ENCODE results near the gene CLMN. TPM values are rescaled to one million over a fixed set of nuclear protein-coding genes. Genes with fewer than 3 reads are reported as not detected.

The CLMN gene
- total and polyA plus RNA-seq, 2 experiments from 2014 or later, result 0.11 to 0.53 TPM

DNA sequence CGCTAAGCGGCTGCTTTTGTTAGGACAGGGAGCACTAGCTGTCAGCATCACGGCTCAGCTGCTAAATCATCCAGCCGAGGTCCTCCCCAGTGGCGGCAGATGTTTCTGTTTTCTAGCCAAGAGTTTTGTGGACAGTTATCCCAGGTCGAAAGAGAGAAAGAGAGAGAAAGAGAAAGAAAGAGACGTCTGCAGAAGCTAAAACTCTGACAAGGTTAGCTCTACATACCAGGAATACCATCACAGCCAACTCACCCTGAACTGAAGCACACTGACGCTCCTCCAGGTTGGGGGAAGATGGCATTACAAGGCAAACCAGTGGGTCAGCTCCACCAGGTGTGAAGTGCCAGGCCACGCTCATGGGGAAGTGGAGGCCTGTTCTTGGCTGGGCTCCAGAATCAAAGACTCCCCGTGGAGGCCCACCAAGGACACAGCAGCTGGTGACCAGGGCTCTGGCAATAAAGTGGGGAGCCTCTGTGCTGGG is 97.5 kb downstream of the CLMN start:
- Histone ChIP-seq H3K79me2 (ENCODE audit: insufficient read depth) (no peaks in the 10 kb centered on the region), H3K4me2 (ENCODE audit: unreplicated experiment) (peak overlapping the region; percentile 57), H3K9me3 (ENCODE audit: low read depth) (no peaks in the 10 kb centered on the region), H3F3A (ENCODE audit: insufficient read depth) (no peaks in the 10 kb centered on the region), H3K36me3 (ENCODE audit: low read depth) (no peaks in the 10 kb centered on the region), H3K27me3 (replicated peaks; ENCODE audit: insufficient read depth) (no peaks in the 10 kb centered on the region), H3K9ac (no peak overlapping the region), H3K4me1 (ENCODE audit: insufficient read depth) (no peaks in the 10 kb centered on the region), H3K27ac (no peak overlapping the region), H2AFZ (peak overlapping the region; percentile 60; the same call in 1 of the 2 replicates), H3K4me3 (peak overlapping the region; percentile 40; the same call in 1 of the 2 replicates), H3K9me2 (ENCODE audit: insufficient read depth) (no peaks in the 10 kb centered on the region), H4K20me1 (ENCODE audit: insufficient read depth) (no peaks in the 10 kb centered on the region)
- peak; percentile 49 for DNase-seq
- WGBS, 2 experiments (ENCODE audit: low coverage in 1 of 2, low lambda C conversion rate in 2 of 2, missing lambda C conversion rate in 2 of 2), result 42 to 48% methylated on average over 10 of the region's 10 CpGs
- no peak for TF ChIP-seq EZH2phosphoT487 (IDR thresholded peaks at IDR 0.05; ENCODE audit: insufficient read depth, low read depth)
- no peak for TF ChIP-seq EZH2 (IDR thresholded peaks at IDR 0.05; ENCODE audit: insufficient read depth, poor library complexity, severe bottlenecking)
- in situ Hi-C loops (cut with MboI), result no loop called here

DNA sequence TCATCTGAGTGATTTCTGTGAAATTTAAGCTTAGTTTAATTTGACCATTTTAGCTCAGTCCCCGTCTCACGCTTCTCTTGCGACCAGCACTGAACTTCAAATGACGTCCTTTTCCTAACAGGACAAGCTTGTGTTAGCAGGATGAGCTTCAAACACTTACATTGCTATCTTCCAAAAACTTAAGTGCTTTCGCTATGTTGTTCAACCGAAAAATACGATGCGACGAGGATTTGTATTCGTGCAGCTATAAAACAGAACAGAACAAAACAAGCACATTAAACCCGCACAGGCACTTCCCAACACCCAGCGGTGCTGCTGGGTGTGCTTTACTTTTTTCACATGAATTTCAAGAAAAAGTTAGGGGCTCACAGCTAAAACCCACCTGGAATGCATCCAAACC is 98.2 kb downstream of the CLMN start:
- no peaks in the 10 kb centered on the region for H3K79me2 ChIP-seq (ENCODE audit: insufficient read depth)

DNA sequence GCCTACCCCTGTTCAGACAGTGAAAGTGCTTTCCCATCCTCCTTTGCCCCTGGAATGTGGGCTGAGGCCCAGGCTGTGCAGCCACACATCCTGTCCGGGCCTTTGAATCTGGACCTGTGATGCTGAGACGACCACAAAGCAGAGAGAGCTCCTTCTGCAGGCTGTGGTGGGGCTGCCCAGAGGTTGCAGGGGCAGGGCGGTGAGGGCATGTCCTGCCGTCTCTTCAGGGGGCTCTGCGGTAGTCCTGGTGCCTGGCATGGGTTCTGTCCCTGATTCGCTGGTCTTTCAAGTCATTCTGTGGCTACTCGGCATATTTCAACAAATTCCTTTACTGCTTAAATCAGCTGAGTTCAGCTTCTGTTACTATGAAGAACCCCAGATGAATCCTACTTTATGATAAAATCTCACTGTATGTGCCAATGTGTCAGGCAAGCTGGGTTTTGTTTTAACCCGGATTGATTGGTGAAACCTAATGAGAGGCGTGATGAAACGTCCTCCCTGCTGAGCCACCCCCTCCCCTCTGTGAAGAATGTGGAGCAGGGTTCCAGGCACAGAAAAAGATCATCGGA is 99.0 kb downstream of the CLMN start:
- H3K36me3 ChIP-seq (ENCODE audit: low read depth), result no peaks in the 10 kb centered on the region
- no peak overlapping the region for H3K4me2 ChIP-seq (ENCODE audit: unreplicated experiment)
- in situ Hi-C loops (cut with MboI), result no loop called here
- no peaks in the 10 kb centered on the region for H3K9me2 ChIP-seq (ENCODE audit: insufficient read depth)
- H3K79me2 ChIP-seq (ENCODE audit: insufficient read depth), result no peaks in the 10 kb centered on the region
- no peaks in the 10 kb centered on the region for H3K27me3 ChIP-seq (replicated peaks; ENCODE audit: insufficient read depth)
- TF ChIP-seq EZH2phosphoT487 (IDR thresholded peaks at IDR 0.05; ENCODE audit: insufficient read depth, low read depth) (no peak), EZH2 (IDR thresholded peaks at IDR 0.05; ENCODE audit: insufficient read depth, poor library complexity, severe bottlenecking) (no peak)
- no peaks in the 10 kb centered on the region for H3K9me3 ChIP-seq (ENCODE audit: low read depth)
- 63 to 67% methylated on average over 11 of the region's 11 CpGs for WGBS, 2 experiments (ENCODE audit: low coverage in 1 of 2, low lambda C conversion rate in 2 of 2, missing lambda C conversion rate in 2 of 2)
- no peaks in the 10 kb centered on the region for H3K4me1 ChIP-seq (ENCODE audit: insufficient read depth)
- H2AFZ ChIP-seq, result no peak overlapping the region
- no peaks in the 10 kb centered on the region for H4K20me1 ChIP-seq (ENCODE audit: insufficient read depth)
- peak; percentile 16 for DNase-seq
- H3K4me3 ChIP-seq, result no peak overlapping the region
- no peak overlapping the region for H3K9ac ChIP-seq
- no peak overlapping the region for H3K27ac ChIP-seq
- no peaks in the 10 kb centered on the region for H3F3A ChIP-seq (ENCODE audit: insufficient read depth)

More for the DNA sequence above, 98.2 kb downstream of the CLMN start:
- Histone ChIP-seq H3K27ac (no peak overlapping the region), H3K4me1 (ENCODE audit: insufficient read depth) (no peaks in the 10 kb centered on the region), H3K27me3 (replicated peaks; ENCODE audit: insufficient read depth) (no peaks in the 10 kb centered on the region), H3K4me3 (no peak overlapping the region), H3K9me3 (ENCODE audit: low read depth) (no peaks in the 10 kb centered on the region), H4K20me1 (ENCODE audit: insufficient read depth) (no peaks in the 10 kb centered on the region), H3K9me2 (ENCODE audit: insufficient read depth) (no peaks in the 10 kb centered on the region), H3F3A (ENCODE audit: insufficient read depth) (no peaks in the 10 kb centered on the region), H3K36me3 (ENCODE audit: low read depth) (no peaks in the 10 kb centered on the region), H2AFZ (no peak overlapping the region), H3K9ac (no peak overlapping the region), H3K4me2 (ENCODE audit: unreplicated experiment) (peak overlapping the region; percentile 57)
- in situ Hi-C loops (cut with MboI), result no loop called here
- no peak for DNase-seq
- TF ChIP-seq EZH2 (IDR thresholded peaks at IDR 0.05; ENCODE audit: insufficient read depth, poor library complexity, severe bottlenecking), result no peak
- TF ChIP-seq EZH2phosphoT487 (IDR thresholded peaks at IDR 0.05; ENCODE audit: insufficient read depth, low read depth), result no peak
- 90 to 92% methylated on average over 12 of the region's 12 CpGs for WGBS, 2 experiments (ENCODE audit: low coverage in 1 of 2, low lambda C conversion rate in 2 of 2, missing lambda C conversion rate in 2 of 2)

DNA sequence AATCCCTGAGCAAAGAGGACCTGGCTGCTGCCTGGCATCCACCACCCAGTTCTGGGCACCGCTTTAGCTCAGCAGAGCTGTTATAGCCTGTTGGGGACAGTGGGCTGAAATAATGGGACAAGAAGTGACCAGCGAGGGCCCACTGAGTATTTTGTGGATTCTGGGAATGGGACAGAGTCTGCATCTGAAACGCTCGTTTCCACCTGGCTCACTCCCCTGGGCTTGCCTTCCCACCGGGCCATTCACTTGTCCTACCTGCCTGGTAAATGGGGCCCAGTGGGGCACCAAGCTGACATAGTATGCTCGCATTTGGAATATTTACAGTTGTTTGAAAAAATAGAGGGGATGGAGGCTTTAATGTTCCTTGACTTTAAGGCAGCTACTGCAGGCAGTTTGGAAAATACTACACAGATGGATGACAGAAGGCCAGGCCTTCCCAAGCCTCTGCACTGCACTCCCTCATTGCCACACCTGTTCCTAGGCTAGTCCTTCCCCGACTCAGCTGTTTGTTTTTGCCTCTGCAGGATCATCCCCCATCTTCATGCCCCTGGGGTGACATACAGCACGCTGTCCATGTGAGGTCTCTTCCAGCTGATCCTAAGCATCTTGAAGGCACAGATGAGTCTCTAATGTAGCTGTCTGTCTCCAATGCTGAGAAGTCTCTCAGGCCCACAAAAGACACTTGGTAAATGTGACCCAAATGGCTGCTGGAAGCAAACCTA is 101.1 kb downstream of the CLMN start:
- peaks cover 5% of the 10 kb centered on the region; the same call in 1 of the 2 replicates for H3K27me3 ChIP-seq (replicated peaks; ENCODE audit: insufficient read depth)
- no peak overlapping the region for H3K4me2 ChIP-seq (ENCODE audit: unreplicated experiment)
- no peak overlapping the region for H3K27ac ChIP-seq
- H4K20me1 ChIP-seq (ENCODE audit: insufficient read depth), result no peaks in the 10 kb centered on the region
- in situ Hi-C loops (cut with MboI), result no loop called here
- no peaks in the 10 kb centered on the region for H3F3A ChIP-seq (ENCODE audit: insufficient read depth)
- H2AFZ ChIP-seq, result no peak overlapping the region
- 72 to 77% methylated on average over 8 of the region's 8 CpGs for WGBS, 2 experiments (ENCODE audit: low coverage in 1 of 2, low lambda C conversion rate in 2 of 2, missing lambda C conversion rate in 2 of 2)
- no peak overlapping the region for H3K9ac ChIP-seq
- TF ChIP-seq EZH2 (IDR thresholded peaks at IDR 0.05; ENCODE audit: insufficient read depth, poor library complexity, severe bottlenecking), result no peak
- TF ChIP-seq EZH2phosphoT487 (IDR thresholded peaks at IDR 0.05; ENCODE audit: insufficient read depth, low read depth), result no peak
- H3K4me1 ChIP-seq (ENCODE audit: insufficient read depth), result no peaks in the 10 kb centered on the region
- no peak for DNase-seq
- H3K36me3 ChIP-seq (ENCODE audit: low read depth), result no peaks in the 10 kb centered on the region
- no peaks in the 10 kb centered on the region for H3K9me2 ChIP-seq (ENCODE audit: insufficient read depth)
- H3K4me3 ChIP-seq, result no peak overlapping the region
- no peaks in the 10 kb centered on the region for H3K9me3 ChIP-seq (ENCODE audit: low read depth)
- H3K79me2 ChIP-seq (ENCODE audit: insufficient read depth), result no peaks in the 10 kb centered on the region

Data from GM23248 (cell line).